ENCODE measurements around the gene SNAP29.

- TF ChIP-seq, protein P1, sequence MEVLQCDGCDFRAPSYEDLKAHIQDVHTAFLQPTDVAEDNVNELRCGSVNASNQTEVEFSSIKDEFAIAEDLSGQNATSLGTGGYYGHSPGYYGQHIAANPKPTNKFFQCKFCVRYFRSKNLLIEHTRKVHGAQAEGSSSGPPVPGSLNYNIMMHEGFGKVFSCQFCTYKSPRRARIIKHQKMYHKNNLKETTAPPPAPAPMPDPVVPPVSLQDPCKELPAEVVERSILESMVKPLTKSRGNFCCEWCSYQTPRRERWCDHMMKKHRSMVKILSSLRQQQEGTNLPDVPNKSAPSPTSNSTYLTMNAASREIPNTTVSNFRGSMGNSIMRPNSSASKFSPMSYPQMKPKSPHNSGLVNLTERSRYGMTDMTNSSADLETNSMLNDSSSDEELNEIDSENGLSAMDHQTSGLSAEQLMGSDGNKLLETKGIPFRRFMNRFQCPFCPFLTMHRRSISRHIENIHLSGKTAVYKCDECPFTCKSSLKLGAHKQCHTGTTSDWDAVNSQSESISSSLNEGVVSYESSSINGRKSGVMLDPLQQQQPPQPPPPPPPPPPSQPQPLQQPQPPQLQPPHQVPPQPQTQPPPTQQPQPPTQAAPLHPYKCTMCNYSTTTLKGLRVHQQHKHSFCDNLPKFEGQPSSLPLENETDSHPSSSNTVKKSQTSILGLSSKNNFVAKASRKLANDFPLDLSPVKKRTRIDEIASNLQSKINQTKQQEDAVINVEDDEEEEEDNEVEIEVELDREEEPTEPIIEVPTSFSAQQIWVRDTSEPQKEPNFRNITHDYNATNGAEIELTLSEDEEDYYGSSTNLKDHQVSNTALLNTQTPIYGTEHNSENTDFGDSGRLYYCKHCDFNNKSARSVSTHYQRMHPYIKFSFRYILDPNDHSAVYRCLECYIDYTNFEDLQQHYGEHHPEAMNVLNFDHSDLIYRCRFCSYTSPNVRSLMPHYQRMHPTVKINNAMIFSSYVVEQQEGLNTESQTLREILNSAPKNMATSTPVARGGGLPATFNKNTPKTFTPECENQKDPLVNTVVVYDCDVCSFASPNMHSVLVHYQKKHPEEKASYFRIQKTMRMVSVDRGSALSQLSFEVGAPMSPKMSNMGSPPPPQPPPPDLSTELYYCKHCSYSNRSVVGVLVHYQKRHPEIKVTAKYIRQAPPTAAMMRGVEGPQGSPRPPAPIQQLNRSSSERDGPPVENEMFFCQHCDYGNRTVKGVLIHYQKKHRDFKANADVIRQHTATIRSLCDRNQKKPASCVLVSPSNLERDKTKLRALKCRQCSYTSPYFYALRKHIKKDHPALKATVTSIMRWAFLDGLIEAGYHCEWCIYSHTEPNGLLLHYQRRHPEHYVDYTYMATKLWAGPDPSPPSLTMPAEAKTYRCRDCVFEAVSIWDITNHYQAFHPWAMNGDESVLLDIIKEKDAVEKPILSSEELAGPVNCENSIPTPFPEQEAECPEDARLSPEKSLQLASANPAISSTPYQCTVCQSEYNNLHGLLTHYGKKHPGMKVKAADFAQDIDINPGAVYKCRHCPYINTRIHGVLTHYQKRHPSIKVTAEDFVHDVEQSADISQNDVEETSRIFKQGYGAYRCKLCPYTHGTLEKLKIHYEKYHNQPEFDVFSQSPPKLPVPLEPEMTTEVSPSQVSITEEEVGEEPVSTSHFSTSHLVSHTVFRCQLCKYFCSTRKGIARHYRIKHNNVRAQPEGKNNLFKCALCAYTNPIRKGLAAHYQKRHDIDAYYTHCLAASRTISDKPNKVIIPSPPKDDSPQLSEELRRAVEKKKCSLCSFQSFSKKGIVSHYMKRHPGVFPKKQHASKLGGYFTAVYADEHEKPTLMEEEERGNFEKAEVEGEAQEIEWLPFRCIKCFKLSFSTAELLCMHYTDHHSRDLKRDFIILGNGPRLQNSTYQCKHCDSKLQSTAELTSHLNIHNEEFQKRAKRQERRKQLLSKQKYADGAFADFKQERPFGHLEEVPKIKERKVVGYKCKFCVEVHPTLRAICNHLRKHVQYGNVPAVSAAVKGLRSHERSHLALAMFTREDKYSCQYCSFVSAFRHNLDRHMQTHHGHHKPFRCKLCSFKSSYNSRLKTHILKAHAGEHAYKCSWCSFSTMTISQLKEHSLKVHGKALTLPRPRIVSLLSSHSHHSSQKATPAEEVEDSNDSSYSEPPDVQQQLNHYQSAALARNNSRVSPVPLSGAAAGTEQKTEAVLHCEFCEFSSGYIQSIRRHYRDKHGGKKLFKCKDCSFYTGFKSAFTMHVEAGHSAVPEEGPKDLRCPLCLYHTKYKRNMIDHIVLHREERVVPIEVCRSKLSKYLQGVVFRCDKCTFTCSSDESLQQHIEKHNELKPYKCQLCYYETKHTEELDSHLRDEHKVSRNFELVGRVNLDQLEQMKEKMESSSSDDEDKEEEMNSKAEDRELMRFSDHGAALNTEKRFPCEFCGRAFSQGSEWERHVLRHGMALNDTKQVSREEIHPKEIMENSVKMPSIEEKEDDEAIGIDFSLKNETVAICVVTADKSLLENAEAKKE (CRISPR knock-in tag; IDR thresholded peaks at IDR 0.05): no peak
- TF ChIP-seq JUNB (IDR thresholded peaks at IDR 0.05; ENCODE audit: unreplicated experiment) (no peak), ETS1 (IDR thresholded peaks at IDR 0.05) (no peak), CTCF (conservative IDR thresholded peaks at IDR 0.05; ENCODE audit: low read depth in 2 of 2) (no peak), POLR2AphosphoS5 (IDR thresholded peaks at IDR 0.05; ENCODE audit: low read depth) (no peak), EZH2 (IDR thresholded peaks at IDR 0.05; ENCODE audit: low read depth, unreplicated experiment) (no peak), EZH2phosphoT487 (IDR thresholded peaks at IDR 0.05; ENCODE audit: unreplicated experiment) (no peak), REST (IDR thresholded peaks at IDR 0.05; ENCODE audit: unreplicated experiment) (no peak), ZNF331 (CRISPR knock-in tag; IDR thresholded peaks at IDR 0.05; ENCODE audit: low read depth) (no peak), CREB1 (CRISPR knock-in tag; IDR thresholded peaks at IDR 0.05; ENCODE audit: low read depth) (no peak), NANOG (IDR thresholded peaks at IDR 0.05; ENCODE audit: borderline replicate concordance) (no peak), STAT1 (IDR thresholded peaks at IDR 0.05; ENCODE audit: unreplicated experiment) (no peak), ZNF114 (CRISPR knock-in tag; IDR thresholded peaks at IDR 0.05) (no peak)
Measured at GRCh38 chr22:20823264-20823663, 35.5 kb upstream of the SNAP29 start.

All from GM23338 (cell line).